HCT116 (cell line): ENCODE results near the gene TCIRG1.

ENCODE experiments used
- POLR2AphosphoS5 ChIP-seq: IDR thresholded peaks from 2 replicates; pipeline ENCODE4 v1.6.1; 2011; ENCODE audit warnings: mild to moderate bottlenecking, low read depth, low read length, moderate library complexity
- TF ChIP-seq, protein P1 (sequence below), 3 experiments: fragments of 200-600 bp in 1 of 3; sonication (generic) in 1 of 3; IDR thresholded peaks in 2 of 3; conservative IDR thresholded peaks in 1 of 3; 2 replicates each; pipeline ENCODE4 v1.5.1; 2012 to 2017; ENCODE audit warnings: low read depth in 2 of 3, low read length in 2 of 3, antibody characterized with exemption in 1 of 3, borderline replicate concordance in 1 of 3, control low read depth in 1 of 3, mild to moderate bottlenecking in 1 of 3, mixed read lengths in 1 of 3, mixed run types in 1 of 3, moderate library complexity in 1 of 3; ENCODE audit not compliant: insufficient read depth in 1 of 3

DNA sequence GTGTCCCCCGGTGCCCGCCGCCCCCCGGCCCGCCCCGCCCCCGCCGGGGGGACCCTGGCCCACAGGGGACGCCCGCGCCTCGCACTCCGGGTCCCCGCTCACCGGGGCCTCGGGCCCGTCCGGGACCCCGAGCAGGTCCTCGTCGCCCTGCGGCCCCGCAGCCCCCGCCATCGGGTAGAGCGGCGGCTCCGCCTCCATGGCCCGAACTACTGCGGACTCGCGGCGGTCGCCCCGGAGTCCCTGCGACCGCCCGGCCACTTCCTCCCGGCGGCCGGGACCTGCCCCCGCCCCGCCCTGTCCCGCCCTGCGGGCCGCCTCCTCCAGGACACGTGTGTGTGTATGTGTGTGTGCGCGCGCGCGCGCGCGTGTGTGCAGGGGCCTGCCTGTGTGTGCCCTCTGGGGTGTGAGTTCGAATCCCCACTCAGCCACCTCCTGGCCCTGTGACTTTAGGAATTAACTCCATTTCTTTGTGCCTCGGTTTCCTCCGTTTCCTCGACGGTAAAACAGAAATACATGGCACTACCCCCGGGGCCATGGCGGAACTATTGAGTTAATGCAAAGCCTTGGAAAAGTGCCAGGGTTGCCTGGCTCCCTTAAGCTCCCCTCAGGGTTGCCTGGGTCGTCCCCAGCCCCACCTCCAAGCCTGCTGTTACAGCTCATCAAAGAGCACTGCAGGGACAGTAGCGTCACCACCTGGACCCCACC is 34.8 kb upstream of the TCIRG1 start, which contains the start of gene UNC93B1:
- TF ChIP-seq POLR2AphosphoS5 = peak; percentile 84
- TF ChIP-seq, protein P1, sequence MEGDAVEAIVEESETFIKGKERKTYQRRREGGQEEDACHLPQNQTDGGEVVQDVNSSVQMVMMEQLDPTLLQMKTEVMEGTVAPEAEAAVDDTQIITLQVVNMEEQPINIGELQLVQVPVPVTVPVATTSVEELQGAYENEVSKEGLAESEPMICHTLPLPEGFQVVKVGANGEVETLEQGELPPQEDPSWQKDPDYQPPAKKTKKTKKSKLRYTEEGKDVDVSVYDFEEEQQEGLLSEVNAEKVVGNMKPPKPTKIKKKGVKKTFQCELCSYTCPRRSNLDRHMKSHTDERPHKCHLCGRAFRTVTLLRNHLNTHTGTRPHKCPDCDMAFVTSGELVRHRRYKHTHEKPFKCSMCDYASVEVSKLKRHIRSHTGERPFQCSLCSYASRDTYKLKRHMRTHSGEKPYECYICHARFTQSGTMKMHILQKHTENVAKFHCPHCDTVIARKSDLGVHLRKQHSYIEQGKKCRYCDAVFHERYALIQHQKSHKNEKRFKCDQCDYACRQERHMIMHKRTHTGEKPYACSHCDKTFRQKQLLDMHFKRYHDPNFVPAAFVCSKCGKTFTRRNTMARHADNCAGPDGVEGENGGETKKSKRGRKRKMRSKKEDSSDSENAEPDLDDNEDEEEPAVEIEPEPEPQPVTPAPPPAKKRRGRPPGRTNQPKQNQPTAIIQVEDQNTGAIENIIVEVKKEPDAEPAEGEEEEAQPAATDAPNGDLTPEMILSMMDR (IDR thresholded peaks at IDR 0.05 in 2 of 3, conservative IDR thresholded peaks at IDR 0.05 in 1 of 3; ENCODE audit: borderline replicate concordance in 1 of 3, insufficient read depth in 1 of 3, low read depth in 2 of 3, low read length in 2 of 3) = no peak
